GM13976 (cell line): Measurements from ENCODE around the gene NARF.
A peak's percentile ranks its signal among the peaks of the same experiment; 100 is the strongest.
"Not testable (repeated sequence)": the region's sequence is repeated elsewhere in the genome, so short reads cannot be mapped to it uniquely, and the experiment has no call there.

Experiments
- DNase-seq: peaks from one replicate; pipeline ENCODE4 v3.0.0; 2012; ENCODE audit warnings: low spot score
- CTCF ChIP-seq: IDR thresholded peaks from 2 replicates; pipeline ENCODE4 v1.5.1; 2012; ENCODE audit warnings: borderline replicate concordance, mild to moderate bottlenecking; ENCODE audit not compliant: insufficient read depth; ENCODE audit errors: extremely low read depth, missing control alignments, control extremely low read depth
- in situ Hi-C: fragments of 300-500 bp; cut with MboI; formaldehyde crosslinking; loops from one replicate; pipeline ENCODE4 v1.12.0; 2022; ENCODE audit warnings: low sequenced_read_pairs, mixed read lengths, inconsistent platforms; ENCODE audit not compliant: unreplicated experiment

Gene NARF

GRCh38 chr17:82507631-82508175, 49.2 kb downstream of the NARF start:
- TF ChIP-seq CTCF: no peak
- DNase-seq: no peak
- in situ Hi-C loops: no loop called here

DNA sequence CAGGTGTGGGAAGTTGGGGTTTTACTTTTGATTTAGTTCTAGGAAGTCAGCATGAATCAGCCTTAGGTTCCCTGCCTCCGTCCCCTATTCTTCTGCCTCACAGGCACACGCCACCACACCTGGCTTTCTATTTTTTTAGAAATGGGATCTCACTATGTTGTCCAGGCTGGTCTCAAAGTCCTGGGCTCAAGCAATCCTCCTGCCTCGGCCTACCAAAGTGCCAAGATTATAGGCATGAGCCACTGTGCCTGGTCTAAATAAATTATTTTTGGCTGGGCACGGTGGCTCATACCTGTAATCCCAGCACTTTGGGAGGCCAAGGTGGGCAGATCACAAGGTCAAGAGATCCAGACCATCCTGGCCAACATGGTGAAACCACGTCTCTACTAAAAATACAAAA, 53.1 kb downstream of the NARF start:
- DNase-seq, in situ Hi-C loops: not testable (repeated sequence)

DNA sequence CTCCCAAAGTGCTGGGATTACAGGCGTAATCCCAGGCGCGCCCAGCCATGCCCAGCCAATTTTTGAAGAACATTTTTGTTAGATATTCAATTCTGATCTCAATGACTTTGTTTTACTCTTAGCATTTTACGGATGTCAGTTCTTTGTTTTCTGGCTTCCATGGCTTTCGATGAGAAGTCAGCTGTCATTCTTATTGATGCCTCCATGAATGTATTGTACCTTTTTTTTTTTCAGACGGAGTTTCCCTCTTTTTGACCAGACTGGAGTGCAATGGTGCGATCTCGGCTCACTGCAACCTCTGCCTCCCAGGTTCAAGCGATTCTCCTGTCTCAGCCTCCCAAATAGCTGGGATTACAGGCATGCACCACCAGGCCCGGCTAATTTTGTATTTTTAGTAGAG, 55.3 kb downstream of the NARF start:
- DNase-seq, in situ Hi-C loops: not testable (repeated sequence)

- DNase-seq: no peak
- no peak for TF ChIP-seq CTCF
- in situ Hi-C loops: no loop called here
Measured at GRCh38 chr17:82517230-82517865, 58.8 kb downstream of the NARF start.

GRCh38 chr17:82518826-82519810, 60.6 kb downstream of the NARF start, which contains the start of gene FOXK2:
Gene FOXK2, plus strand, starts transcription at chr17:82519732. Its CDS starts 157 bp downstream, at chr17:82519889.
- DNase-seq: peak; percentile 100
- TF ChIP-seq CTCF: no peak
- in situ Hi-C loops: no loop called here

DNA sequence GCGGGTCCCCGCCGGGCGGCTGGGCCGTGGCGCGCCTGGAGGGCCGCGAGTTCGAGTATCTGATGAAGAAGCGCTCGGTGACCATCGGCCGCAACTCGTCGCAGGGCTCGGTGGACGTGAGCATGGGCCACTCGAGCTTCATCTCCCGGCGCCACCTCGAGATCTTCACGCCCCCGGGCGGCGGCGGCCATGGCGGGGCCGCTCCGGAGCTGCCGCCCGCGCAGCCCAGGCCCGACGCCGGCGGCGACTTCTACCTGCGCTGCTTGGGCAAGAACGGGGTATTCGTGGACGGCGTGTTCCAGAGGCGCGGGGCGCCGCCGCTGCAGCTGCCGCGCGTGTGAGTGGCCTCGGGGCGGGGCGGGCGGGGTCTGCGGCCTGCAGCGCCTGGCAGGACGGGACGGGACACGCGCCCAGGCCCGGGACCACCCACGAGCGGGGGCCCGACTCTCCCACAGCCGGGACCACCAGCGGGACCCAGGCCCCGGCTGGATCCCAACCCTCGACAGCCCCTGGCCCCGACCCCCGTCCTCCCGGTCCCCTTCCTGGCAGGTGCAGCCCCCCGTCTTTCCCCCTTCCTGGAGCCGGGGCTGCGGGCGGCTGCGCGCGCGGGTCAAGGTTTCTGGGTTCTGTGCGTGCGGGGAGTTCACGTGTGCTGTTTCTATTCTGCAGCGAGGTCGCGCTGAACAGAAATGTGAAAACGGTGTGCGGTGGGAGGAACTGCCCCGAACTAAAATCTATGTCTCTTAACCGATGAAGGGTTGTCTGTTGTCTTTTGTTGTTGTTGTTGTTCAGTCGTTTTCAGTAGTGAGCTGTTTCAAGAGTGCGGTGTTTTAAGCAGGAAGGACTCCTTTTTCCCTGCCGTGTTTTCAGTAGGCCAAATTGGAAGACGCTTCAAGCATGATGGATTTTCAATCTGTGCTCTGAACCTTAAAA, 61.7 kb downstream of the NARF start:
- DNase-seq: peak; percentile 65
- in situ Hi-C loops: no loop called here
- no peak for TF ChIP-seq CTCF

GRCh38 chr17:82524540-82524939, 66.0 kb downstream of the NARF start:
- in situ Hi-C loops: no loop called here
- no peak for DNase-seq
- TF ChIP-seq CTCF: no peak
